SK-N-SH (cell line): ENCODE measurements around the gene RPN1. TPM values are rescaled to one million over a fixed set of nuclear protein-coding genes. Genes with fewer than 3 reads are reported as not detected.

Experiments used
- CHD2 ChIP-seq: fragments of 150-350 bp; IDR thresholded peaks from 2 replicates; pipeline ENCODE4 v1.6.1; 2018; ENCODE audit warnings: low read length; ENCODE audit not compliant: partially characterized antibody
- polyA plus RNA-seq, 3 experiments: library from polyadenylated mRNA; depleted of rRNA; stranded (reverse); fragments of >200 nt; gene quantifications; 2 replicates each; pipeline ENCODE4 v1.2.3, GENCODE V29; 2012
- TF ChIP-seq, protein P1 (sequence below): IDR thresholded peaks from 2 replicates; pipeline ENCODE4 v1.6.1; 2012; ENCODE audit warnings: mild to moderate bottlenecking, low read depth, low read length, moderate library complexity
- TF ChIP-seq, protein P2 (sequence below): IDR thresholded peaks from 2 replicates; pipeline ENCODE4 v1.4.0; 2012; ENCODE audit warnings: low read depth

The RPN1 gene
- polyA plus RNA-seq, 1 of the 3 experiments (the other 2 are of a cell fraction) = 162 TPM

DNA sequence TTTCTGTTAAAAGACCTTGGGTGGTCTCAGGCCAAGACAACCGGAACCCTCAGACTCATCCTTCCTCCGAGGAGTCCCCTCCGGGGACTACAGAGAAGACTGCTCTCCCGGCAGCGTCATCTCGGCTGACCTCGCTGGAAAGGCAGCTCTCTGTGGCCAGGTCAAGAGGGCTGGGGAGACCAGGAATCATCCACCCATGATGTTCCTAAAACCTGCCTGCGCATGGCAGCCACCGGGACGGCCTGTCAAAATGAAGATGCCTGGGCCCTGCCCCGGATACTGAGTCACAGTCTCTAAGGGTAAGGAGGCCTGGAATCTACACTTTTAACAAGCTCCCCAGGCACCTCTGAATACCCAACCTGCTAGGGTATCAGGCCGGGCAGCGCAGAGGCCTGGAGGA, 78.6 kb downstream of the RPN1 start (continued):
- no peak for TF ChIP-seq CHD2
- TF ChIP-seq, protein P1, sequence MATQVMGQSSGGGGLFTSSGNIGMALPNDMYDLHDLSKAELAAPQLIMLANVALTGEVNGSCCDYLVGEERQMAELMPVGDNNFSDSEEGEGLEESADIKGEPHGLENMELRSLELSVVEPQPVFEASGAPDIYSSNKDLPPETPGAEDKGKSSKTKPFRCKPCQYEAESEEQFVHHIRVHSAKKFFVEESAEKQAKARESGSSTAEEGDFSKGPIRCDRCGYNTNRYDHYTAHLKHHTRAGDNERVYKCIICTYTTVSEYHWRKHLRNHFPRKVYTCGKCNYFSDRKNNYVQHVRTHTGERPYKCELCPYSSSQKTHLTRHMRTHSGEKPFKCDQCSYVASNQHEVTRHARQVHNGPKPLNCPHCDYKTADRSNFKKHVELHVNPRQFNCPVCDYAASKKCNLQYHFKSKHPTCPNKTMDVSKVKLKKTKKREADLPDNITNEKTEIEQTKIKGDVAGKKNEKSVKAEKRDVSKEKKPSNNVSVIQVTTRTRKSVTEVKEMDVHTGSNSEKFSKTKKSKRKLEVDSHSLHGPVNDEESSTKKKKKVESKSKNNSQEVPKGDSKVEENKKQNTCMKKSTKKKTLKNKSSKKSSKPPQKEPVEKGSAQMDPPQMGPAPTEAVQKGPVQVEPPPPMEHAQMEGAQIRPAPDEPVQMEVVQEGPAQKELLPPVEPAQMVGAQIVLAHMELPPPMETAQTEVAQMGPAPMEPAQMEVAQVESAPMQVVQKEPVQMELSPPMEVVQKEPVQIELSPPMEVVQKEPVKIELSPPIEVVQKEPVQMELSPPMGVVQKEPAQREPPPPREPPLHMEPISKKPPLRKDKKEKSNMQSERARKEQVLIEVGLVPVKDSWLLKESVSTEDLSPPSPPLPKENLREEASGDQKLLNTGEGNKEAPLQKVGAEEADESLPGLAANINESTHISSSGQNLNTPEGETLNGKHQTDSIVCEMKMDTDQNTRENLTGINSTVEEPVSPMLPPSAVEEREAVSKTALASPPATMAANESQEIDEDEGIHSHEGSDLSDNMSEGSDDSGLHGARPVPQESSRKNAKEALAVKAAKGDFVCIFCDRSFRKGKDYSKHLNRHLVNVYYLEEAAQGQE = no peak
- TF ChIP-seq, protein P2, sequence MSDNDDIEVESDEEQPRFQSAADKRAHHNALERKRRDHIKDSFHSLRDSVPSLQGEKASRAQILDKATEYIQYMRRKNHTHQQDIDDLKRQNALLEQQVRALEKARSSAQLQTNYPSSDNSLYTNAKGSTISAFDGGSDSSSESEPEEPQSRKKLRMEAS = no peak

Other genes starting within 250 kb of the RPN1 start
- gene DNAJB8, start 183.9 kb downstream of the RPN1 start, polyA plus RNA-seq (2012; rRNA removed) = not detected in 2 replicates
- 5.5 and 6.8 TPM in 2 replicates for gene GATA2, start 157.6 kb downstream of the RPN1 start, polyA plus RNA-seq (2012; rRNA removed)
- 271 and 329 TPM in 2 replicates for gene RAB7A, start 75.4 kb upstream of the RPN1 start, polyA plus RNA-seq (2012; rRNA removed)
- 38.2 and 41.9 TPM in 2 replicates for gene ACAD9, start 228.8 kb upstream of the RPN1 start, polyA plus RNA-seq (2012; rRNA removed)